Osteocyte (in vitro differentiated cells): ENCODE results near the gene CDH13. TPM values are rescaled to one million over a fixed set of nuclear protein-coding genes. Genes with fewer than 3 reads are reported as not detected.
A peak's percentile ranks its signal among the peaks of the same experiment; 100 is the strongest.

Source experiments
- DNase-seq: peaks from one replicate; pipeline ENCODE4 v3.0.0; 2021; ENCODE audit warnings: mixed read lengths; ENCODE audit not compliant: unreplicated experiment; ENCODE audit errors: extremely low spot score
- H3K27ac Mint-ChIP-seq: one replicate; pipeline ENCODE4 v1.8.0; 2021; ENCODE audit warnings: mild to moderate bottlenecking, mixed read lengths; ENCODE audit not compliant: unreplicated experiment
- H3K27me3 Mint-ChIP-seq: one replicate; pipeline ENCODE4 v1.8.0; 2021; ENCODE audit warnings: mixed read lengths; ENCODE audit not compliant: unreplicated experiment
- H3K36me3 Mint-ChIP-seq: one replicate; pipeline ENCODE4 v1.8.0; 2021; ENCODE audit warnings: mixed read lengths; ENCODE audit not compliant: unreplicated experiment
- H3K4me1 Mint-ChIP-seq: one replicate; pipeline ENCODE4 v1.8.0; 2021; ENCODE audit warnings: mixed read lengths; ENCODE audit not compliant: unreplicated experiment
- H3K4me3 Mint-ChIP-seq: one replicate; pipeline ENCODE4 v1.8.0; 2021; ENCODE audit warnings: mild to moderate bottlenecking, moderate library complexity, mixed read lengths; ENCODE audit not compliant: unreplicated experiment
- H3K9me3 Mint-ChIP-seq: one replicate; pipeline ENCODE4 v1.8.0; 2021; ENCODE audit warnings: mixed read lengths; ENCODE audit not compliant: unreplicated experiment
- total RNA-seq: library from RNA; stranded (reverse); gene quantifications from 2 replicates; pipeline ENCODE4 v1.2.1, GENCODE V29; 2021
- TF ChIP-seq, protein P1 (sequence below): fragments of 200-600 bp; sonication (generic); IDR thresholded peaks from 2 replicates; pipeline ENCODE4 v1.5.0; 2021; ENCODE audit warnings: antibody characterized with exemption, mild to moderate bottlenecking, moderate library complexity

CDH13 gene
- total RNA-seq, 1 donor from 2014 or later: 27.0 TPM

DNA sequence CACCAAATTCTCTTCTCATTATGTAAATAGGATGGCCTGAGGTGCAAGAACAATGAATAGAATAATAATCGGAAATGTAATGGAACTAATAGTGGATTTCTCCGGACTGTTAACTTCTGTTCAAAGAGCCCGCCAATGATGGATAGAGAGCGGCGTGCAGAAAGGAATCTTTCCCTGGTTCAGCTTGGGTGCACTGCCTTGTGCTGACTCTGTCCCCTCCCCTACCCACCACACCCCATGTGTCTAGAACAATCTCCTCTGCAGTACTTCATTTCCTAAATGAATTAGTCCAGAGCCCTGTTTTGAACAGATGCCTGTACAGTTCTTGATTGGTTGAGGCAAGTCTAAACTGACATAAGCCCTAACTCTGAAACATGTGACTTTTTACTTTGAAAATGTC, 125.4 kb downstream of the CDH13 start:
- TF ChIP-seq, protein P1, sequence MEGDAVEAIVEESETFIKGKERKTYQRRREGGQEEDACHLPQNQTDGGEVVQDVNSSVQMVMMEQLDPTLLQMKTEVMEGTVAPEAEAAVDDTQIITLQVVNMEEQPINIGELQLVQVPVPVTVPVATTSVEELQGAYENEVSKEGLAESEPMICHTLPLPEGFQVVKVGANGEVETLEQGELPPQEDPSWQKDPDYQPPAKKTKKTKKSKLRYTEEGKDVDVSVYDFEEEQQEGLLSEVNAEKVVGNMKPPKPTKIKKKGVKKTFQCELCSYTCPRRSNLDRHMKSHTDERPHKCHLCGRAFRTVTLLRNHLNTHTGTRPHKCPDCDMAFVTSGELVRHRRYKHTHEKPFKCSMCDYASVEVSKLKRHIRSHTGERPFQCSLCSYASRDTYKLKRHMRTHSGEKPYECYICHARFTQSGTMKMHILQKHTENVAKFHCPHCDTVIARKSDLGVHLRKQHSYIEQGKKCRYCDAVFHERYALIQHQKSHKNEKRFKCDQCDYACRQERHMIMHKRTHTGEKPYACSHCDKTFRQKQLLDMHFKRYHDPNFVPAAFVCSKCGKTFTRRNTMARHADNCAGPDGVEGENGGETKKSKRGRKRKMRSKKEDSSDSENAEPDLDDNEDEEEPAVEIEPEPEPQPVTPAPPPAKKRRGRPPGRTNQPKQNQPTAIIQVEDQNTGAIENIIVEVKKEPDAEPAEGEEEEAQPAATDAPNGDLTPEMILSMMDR: no peak
- no peaks in the 10 kb centered on the region for H3K36me3 Mint-ChIP-seq
- H3K4me3 Mint-ChIP-seq: no peak overlapping the region
- no peak for DNase-seq
- H3K4me1 Mint-ChIP-seq: peaks cover 16% of the 10 kb centered on the region
- H3K9me3 Mint-ChIP-seq: no peaks in the 10 kb centered on the region
- H3K27ac Mint-ChIP-seq: no peak overlapping the region
- no peaks in the 10 kb centered on the region for H3K27me3 Mint-ChIP-seq

- Mint-ChIP-seq H3K4me3 (no peak overlapping the region), H3K9me3 (no peaks in the 10 kb centered on the region), H3K27ac (no peak overlapping the region), H3K4me1 (peaks cover 16% of the 10 kb centered on the region), H3K36me3 (no peaks in the 10 kb centered on the region), H3K27me3 (no peaks in the 10 kb centered on the region)
- TF ChIP-seq, protein P1: no peak
- DNase-seq: no peak
Observed at GRCh38 chr16:82753821-82754220, 127.1 kb downstream of the CDH13 start.

GRCh38 chr16:82754716-82755513, 128.1 kb downstream of the CDH13 start:
- Mint-ChIP-seq H3K4me1 (peaks cover 18% of the 10 kb centered on the region), H3K27me3 (no peaks in the 10 kb centered on the region), H3K4me3 (no peak overlapping the region), H3K27ac (no peak overlapping the region), H3K9me3 (no peaks in the 10 kb centered on the region), H3K36me3 (no peaks in the 10 kb centered on the region)
- no peak for DNase-seq
- TF ChIP-seq, protein P1: no peak

GRCh38 chr16:82755570-82756282, 129.0 kb downstream of the CDH13 start:
- H3K9me3 Mint-ChIP-seq: no peaks in the 10 kb centered on the region
- TF ChIP-seq, protein P1: peak; percentile 48
- no peaks in the 10 kb centered on the region for H3K36me3 Mint-ChIP-seq
- DNase-seq: no peak
- H3K27me3 Mint-ChIP-seq: no peaks in the 10 kb centered on the region
- no peak overlapping the region for H3K4me3 Mint-ChIP-seq
- H3K27ac Mint-ChIP-seq: peak overlapping the region; percentile 48
- H3K4me1 Mint-ChIP-seq: peaks cover 21% of the 10 kb centered on the region

DNA sequence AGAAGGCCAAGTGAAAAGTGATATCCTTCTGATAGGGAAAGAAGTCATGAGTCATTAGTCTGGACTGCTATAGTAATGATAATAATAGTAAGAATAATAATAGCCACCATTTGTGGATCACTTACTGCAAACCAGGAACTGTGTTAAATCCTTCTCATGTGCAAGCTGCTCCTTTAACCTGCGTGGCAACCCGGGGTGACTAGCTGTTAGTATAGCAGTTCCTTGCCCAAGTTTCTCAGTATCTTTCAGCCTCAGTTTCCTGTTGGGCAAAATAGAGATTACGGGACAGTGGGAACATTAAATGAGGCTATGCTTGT, 129.5 kb downstream of the CDH13 start:
- H3K36me3 Mint-ChIP-seq: no peaks in the 10 kb centered on the region
- H3K9me3 Mint-ChIP-seq: no peaks in the 10 kb centered on the region
- peaks cover 27% of the 10 kb centered on the region for H3K4me1 Mint-ChIP-seq
- peak overlapping the region; percentile 48 for H3K27ac Mint-ChIP-seq
- H3K4me3 Mint-ChIP-seq: no peak overlapping the region
- TF ChIP-seq, protein P1: no peak
- H3K27me3 Mint-ChIP-seq: no peaks in the 10 kb centered on the region
- no peak for DNase-seq
